ENCODE measurements around the gene NMUR1. TPM values are rescaled to one million over a fixed set of nuclear protein-coding genes. Genes with fewer than 3 reads are reported as not detected.

NMUR1 gene
- total RNA-seq, 4 donors from 2014 or later, result 0.21 to 2.5 (median 0.22) TPM; not detected in 1

GRCh38 chr2:231545105-231545902 lies 15.1 kb upstream of the NMUR1 start:
- no peak for TF ChIP-seq CTCF (IDR thresholded peaks at IDR 0.05)
- TF ChIP-seq EP300 (IDR thresholded peaks at IDR 0.05), result peak in 1 of 2 donors; percentile 31
- no peaks in the 10 kb centered on the region for H3K36me3 ChIP-seq
- peaks cover 0 to 8% of the 10 kb centered on the region in 2 donors for H3K27me3 ChIP-seq
- DNase-seq (ENCODE audit: low spot score in 2 of 2), result no peak
- no peak overlapping the region for H3K4me3 ChIP-seq
- WGBS, 2 donors, result 44 to 45% methylated on average over 14 of the region's 14 CpGs
- peak overlapping the region in 3 of 4 donors; percentile 22 to 59 (median 40) for H3K27ac ChIP-seq
- H3K4me1 ChIP-seq, result peaks cover 0 to 13% (median 10%) of the 10 kb centered on the region in 4 donors
- H3K9me3 ChIP-seq, result peaks cover 0 to 15% (median 0%) of the 10 kb centered on the region in 4 donors

- Histone ChIP-seq H3K27me3 (peaks cover 0 to 5% of the 10 kb centered on the region in 2 donors), H3K36me3 (no peaks in the 10 kb centered on the region), H3K9me3 (peaks cover 0 to 15% (median 0%) of the 10 kb centered on the region in 4 donors), H3K27ac (no peak overlapping the region), H3K4me1 (peaks cover 0 to 13% (median 10%) of the 10 kb centered on the region in 4 donors), H3K4me3 (no peak overlapping the region)
- DNase-seq (ENCODE audit: low spot score in 2 of 2), result no peak
- 62 to 64% methylated on average over 3 of the region's 3 CpGs for WGBS, 2 donors
- TF ChIP-seq POLR2A (IDR thresholded peaks at IDR 0.05), result no peak
- TF ChIP-seq CTCF (IDR thresholded peaks at IDR 0.05), result no peak
- TF ChIP-seq EP300 (IDR thresholded peaks at IDR 0.05), result no peak
These were observed 11.9 kb upstream of the NMUR1 start for GRCh38 chr2:231542136-231542535.

GRCh38 chr2:231541645-231542044 lies 11.4 kb upstream of the NMUR1 start:
- no peaks in the 10 kb centered on the region for H3K36me3 ChIP-seq
- no peak for DNase-seq (ENCODE audit: low spot score in 2 of 2)
- H3K4me3 ChIP-seq, result no peak overlapping the region
- H3K27me3 ChIP-seq, result peaks cover 0 to 5% of the 10 kb centered on the region in 2 donors
- H3K9me3 ChIP-seq, result peaks cover 0 to 15% (median 0%) of the 10 kb centered on the region in 4 donors
- WGBS, 2 donors, result 45 to 52% methylated on average over 11 of the region's 11 CpGs
- TF ChIP-seq POLR2A (IDR thresholded peaks at IDR 0.05) (no peak), EP300 (IDR thresholded peaks at IDR 0.05) (no peak), CTCF (IDR thresholded peaks at IDR 0.05) (no peak)
- peaks cover 0 to 13% (median 10%) of the 10 kb centered on the region in 4 donors for H3K4me1 ChIP-seq
- H3K27ac ChIP-seq, result no peak overlapping the region

- Histone ChIP-seq H3K36me3 (no peaks in the 10 kb centered on the region), H3K9me3 (peaks cover 0 to 15% (median 0%) of the 10 kb centered on the region in 4 donors), H3K27ac (no peak overlapping the region), H3K4me3 (no peak overlapping the region), H3K4me1 (no peaks in the 10 kb centered on the region), H3K27me3 (peaks cover 0 to 5% of the 10 kb centered on the region in 2 donors)
- WGBS, 2 donors, result 64 to 74% methylated on average over 4 of the region's 4 CpGs
- no peak for DNase-seq (ENCODE audit: low spot score in 2 of 2)
- TF ChIP-seq POLR2A (IDR thresholded peaks at IDR 0.05) (no peak), EP300 (IDR thresholded peaks at IDR 0.05) (no peak), CTCF (IDR thresholded peaks at IDR 0.05) (no peak)
These were observed 9.7 kb upstream of the NMUR1 start for GRCh38 chr2:231539991-231540390.

GRCh38 chr2:231535961-231536360 lies 5.7 kb upstream of the NMUR1 start:
- TF ChIP-seq CTCF (IDR thresholded peaks at IDR 0.05), result no peak
- TF ChIP-seq EP300 (IDR thresholded peaks at IDR 0.05), result no peak
- TF ChIP-seq POLR2A (IDR thresholded peaks at IDR 0.05), result no peak
- H3K4me3 ChIP-seq, result no peak overlapping the region
- no peaks in the 10 kb centered on the region for H3K9me3 ChIP-seq
- no peak overlapping the region for H3K27ac ChIP-seq
- DNase-seq (ENCODE audit: low spot score in 2 of 2), result no peak
- WGBS, 2 donors, result 56 to 61% methylated on average over 6 of the region's 6 CpGs
- H3K36me3 ChIP-seq, result no peaks in the 10 kb centered on the region
- H3K4me1 ChIP-seq, result no peaks in the 10 kb centered on the region
- H3K27me3 ChIP-seq, result peaks cover 0 to under 1% of the 10 kb centered on the region in 2 donors

Measured in tibial nerve (tissue), 4 donors.